GM12891 (cell line): ENCODE results near the gene PRODH2.

ENCODE experiments used
- DNase-seq: peaks from one replicate; pipeline ENCODE4 v3.0.0; 2011; ENCODE audit warnings: low spot score; ENCODE audit not compliant: insufficient read length
- FAIRE-seq: peaks from 2 replicates; lab custom pipeline; 2011; peaks lifted over from hg19 to GRCh38; lab: Jason Lieb, UNC
- PAX5 ChIP-seq: IDR thresholded peaks from 2 replicates; pipeline ENCODE4 v1.6.1; 2011; ENCODE audit warnings: low read length, moderate library complexity, mild to moderate bottlenecking; ENCODE audit not compliant: insufficient read depth, severe bottlenecking
- POLR2A ChIP-seq: IDR thresholded peaks from 2 replicates; pipeline ENCODE4 v1.6.1; 2011; ENCODE audit warnings: low read depth, low read length, control low read depth
- POLR2AphosphoS5 ChIP-seq: IDR thresholded peaks from 2 replicates; pipeline ENCODE4 v1.6.1; 2011; ENCODE audit warnings: low read depth, low read length, control low read depth
- POU2F2 ChIP-seq: IDR thresholded peaks from 2 replicates; pipeline ENCODE4 v1.6.1; 2011; ENCODE audit warnings: low read depth, mild to moderate bottlenecking, control low read depth, low read length, moderate library complexity
- SPI1 ChIP-seq: IDR thresholded peaks from 2 replicates; pipeline ENCODE4 v1.6.1; 2011; ENCODE audit warnings: low read depth, low read length, control low read depth
- TAF1 ChIP-seq: IDR thresholded peaks from 2 replicates; pipeline ENCODE4 v1.6.1; 2011; ENCODE audit warnings: low read depth, low read length, control low read depth

The PRODH2 gene

GRCh38 chr19:35757231-35757748 lies 55.4 kb downstream of the PRODH2 start:
- TF ChIP-seq SPI1 (no peak), POLR2AphosphoS5 (no peak), TAF1 (no peak), POU2F2 (no peak), POLR2A (no peak), PAX5 (no peak)
- no peak for FAIRE-seq
- no peak for DNase-seq

GRCh38 chr19:35756377-35757230 lies 56.0 kb downstream of the PRODH2 start, which contains the start of gene HSPB6:
HSPB6 (minus strand) TSS chr19:35757029; CDS start chr19:35757008, 21 bp downstream.
- DNase-seq (no peak), FAIRE-seq (no peak)
- TF ChIP-seq PAX5, result no peak
- no peak for TF ChIP-seq TAF1
- no peak for TF ChIP-seq POLR2AphosphoS5
- no peak for TF ChIP-seq POLR2A
- no peak for TF ChIP-seq SPI1
- TF ChIP-seq POU2F2, result no peak

GRCh38 chr19:35755550-35756376 lies 56.9 kb downstream of the PRODH2 start:
- DNase-seq, result no peak
- no peak for TF ChIP-seq TAF1
- no peak for TF ChIP-seq PAX5
- TF ChIP-seq POU2F2, result no peak
- no peak for TF ChIP-seq POLR2A
- TF ChIP-seq POLR2AphosphoS5, result no peak
- TF ChIP-seq SPI1, result no peak

GRCh38 chr19:35755131-35755549 lies 57.5 kb downstream of the PRODH2 start:
- TF ChIP-seq POU2F2, result no peak
- DNase-seq (no peak), FAIRE-seq (no peak)

More at GRCh38 chr19:35755550-35756376, 56.9 kb downstream of the PRODH2 start:
- no peak for FAIRE-seq

- DNase-seq (no peak), FAIRE-seq (no peak)
- TF ChIP-seq POLR2A (no peak), TAF1 (no peak), PAX5 (no peak), POU2F2 (no peak), SPI1 (no peak), POLR2AphosphoS5 (no peak)
Observed at GRCh38 chr19:35754370-35755130, 58.1 kb downstream of the PRODH2 start.

GRCh38 chr19:35753634-35754369 lies 58.8 kb downstream of the PRODH2 start:
- DNase-seq (no peak), FAIRE-seq (no peak)
- TF ChIP-seq POLR2AphosphoS5 (no peak), POU2F2 (no peak), POLR2A (no peak), TAF1 (no peak), SPI1 (no peak), PAX5 (no peak)

GRCh38 chr19:35752746-35753350 lies 59.8 kb downstream of the PRODH2 start:
- no peak for TF ChIP-seq PAX5
- TF ChIP-seq POU2F2, result no peak
- TF ChIP-seq POLR2AphosphoS5, result no peak
- no peak for TF ChIP-seq SPI1
- TF ChIP-seq TAF1, result no peak
- TF ChIP-seq POLR2A, result no peak
- FAIRE-seq, result no peak
- no peak for DNase-seq
